NOMO-1 (cell line): Measurements from ENCODE around the gene FMN2.

Experiments used
- DNase-seq, 2 experiments: peaks; one replicate each; lab custom pipeline; 2025; ENCODE audit not compliant: unreplicated experiment in 2 of 2; lab: John Stamatoyannopoulos, UW

FMN2 gene

GRCh38 chr1:240091614-240092300 is at the start of gene FMN2:
Gene FMN2, plus strand, starts transcription at chr1:240091883. Its CDS starts 227 bp downstream, at chr1:240092110.
- no peak for DNase-seq

- DNase-seq = no peak
Observed at GRCh38 chr1:240044620-240045019, 47.1 kb upstream of the FMN2 start.

GRCh38 chr1:240046000-240046399 is 45.7 kb upstream of the FMN2 start:
- no peak for DNase-seq

- no peak for DNase-seq
Observed at GRCh38 chr1:240054109-240054701, 37.5 kb upstream of the FMN2 start.

- no peak for DNase-seq
Observed at GRCh38 chr1:240055936-240056335, 35.7 kb upstream of the FMN2 start.

- DNase-seq = no peak
Observed at GRCh38 chr1:240056350-240056749, 35.3 kb upstream of the FMN2 start.

GRCh38 chr1:240058049-240058448 is 33.6 kb upstream of the FMN2 start:
- DNase-seq = no peak

- no peak for DNase-seq
Observed at GRCh38 chr1:240068961-240069360, 22.7 kb upstream of the FMN2 start.

- no peak for DNase-seq
Observed at GRCh38 chr1:240070188-240070587, 21.5 kb upstream of the FMN2 start.

- no peak for DNase-seq
Observed at GRCh38 chr1:240073097-240073496, 18.6 kb upstream of the FMN2 start.

- no peak for DNase-seq
Observed at GRCh38 chr1:240074422-240074821, 17.3 kb upstream of the FMN2 start.

GRCh38 chr1:240074908-240075307 is 16.8 kb upstream of the FMN2 start:
- no peak for DNase-seq

GRCh38 chr1:240084337-240084736 is 7.3 kb upstream of the FMN2 start:
- DNase-seq = no peak

- DNase-seq = no peak
Observed at GRCh38 chr1:240084749-240085148, 6.9 kb upstream of the FMN2 start.

- DNase-seq = no peak
Observed at GRCh38 chr1:240086726-240087125, 5.0 kb upstream of the FMN2 start.

- DNase-seq = no peak
Observed at GRCh38 chr1:240090014-240090413, 1.7 kb upstream of the FMN2 start.

GRCh38 chr1:240090957-240091600 is 604 bp upstream of the FMN2 start:
- DNase-seq = no peak

- DNase-seq = no peak
Observed at GRCh38 chr1:240092301-240093119, 827 bp downstream of the FMN2 start.

GRCh38 chr1:240093120-240093961 is 1.7 kb downstream of the FMN2 start:
- no peak for DNase-seq

GRCh38 chr1:240094041-240094722 is 2.5 kb downstream of the FMN2 start:
- DNase-seq = no peak
